GM21576 (cell line): ENCODE data around the gene BTBD19.
"Not testable (repeated sequence)": the region's sequence is repeated elsewhere in the genome, so short reads cannot be mapped to it uniquely, and the experiment has no call there.

ENCODE experiments used
- ATAC-seq: cut with Tn5 transposase; IDR thresholded peaks from one replicate; pipeline ENCODE4 v1.9.1; 2021; ENCODE audit warnings: mild to moderate bottlenecking, moderate library complexity; ENCODE audit not compliant: unreplicated experiment

Gene BTBD19

DNA sequence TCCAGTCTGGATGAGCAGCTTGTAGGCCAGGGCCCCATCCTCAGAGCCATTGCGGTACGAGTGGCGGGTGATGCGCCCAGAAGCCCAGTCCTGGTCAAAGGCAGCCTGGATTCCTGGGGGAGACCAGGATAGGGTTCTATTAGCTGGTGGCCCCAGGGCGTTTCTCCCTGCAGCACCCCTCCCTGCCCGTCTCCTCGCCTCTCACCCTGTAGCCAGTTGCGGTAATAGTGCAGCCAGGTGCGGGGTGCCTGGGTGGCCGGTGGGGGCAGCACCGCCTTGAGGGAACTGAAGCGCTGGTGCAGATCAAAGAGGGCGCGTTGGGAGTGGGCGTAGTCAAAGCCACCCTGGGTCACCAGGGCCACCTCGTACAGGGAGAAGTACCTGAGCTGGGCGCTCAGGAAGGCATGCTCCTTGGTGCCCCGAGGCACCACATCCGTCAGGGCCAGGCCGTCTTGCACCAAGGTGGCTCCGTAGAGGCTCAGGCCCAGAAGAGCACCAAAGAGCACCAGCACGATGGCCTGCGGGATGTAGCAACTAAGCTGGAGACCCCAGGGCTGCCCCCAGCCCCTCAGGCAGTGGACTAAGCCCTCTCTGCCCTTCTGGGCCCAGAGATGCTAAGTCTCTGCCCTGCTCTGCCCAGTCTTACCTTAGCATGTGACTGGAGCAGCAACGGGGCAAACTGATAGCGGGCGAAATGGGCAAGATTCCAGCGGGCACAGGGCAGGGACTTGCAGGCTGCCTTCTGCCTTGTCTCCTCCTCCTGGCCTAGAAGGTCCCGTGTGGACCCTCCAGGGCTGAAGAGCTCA, 19.1 kb downstream of the BTBD19 start:
- no peak for ATAC-seq

DNA sequence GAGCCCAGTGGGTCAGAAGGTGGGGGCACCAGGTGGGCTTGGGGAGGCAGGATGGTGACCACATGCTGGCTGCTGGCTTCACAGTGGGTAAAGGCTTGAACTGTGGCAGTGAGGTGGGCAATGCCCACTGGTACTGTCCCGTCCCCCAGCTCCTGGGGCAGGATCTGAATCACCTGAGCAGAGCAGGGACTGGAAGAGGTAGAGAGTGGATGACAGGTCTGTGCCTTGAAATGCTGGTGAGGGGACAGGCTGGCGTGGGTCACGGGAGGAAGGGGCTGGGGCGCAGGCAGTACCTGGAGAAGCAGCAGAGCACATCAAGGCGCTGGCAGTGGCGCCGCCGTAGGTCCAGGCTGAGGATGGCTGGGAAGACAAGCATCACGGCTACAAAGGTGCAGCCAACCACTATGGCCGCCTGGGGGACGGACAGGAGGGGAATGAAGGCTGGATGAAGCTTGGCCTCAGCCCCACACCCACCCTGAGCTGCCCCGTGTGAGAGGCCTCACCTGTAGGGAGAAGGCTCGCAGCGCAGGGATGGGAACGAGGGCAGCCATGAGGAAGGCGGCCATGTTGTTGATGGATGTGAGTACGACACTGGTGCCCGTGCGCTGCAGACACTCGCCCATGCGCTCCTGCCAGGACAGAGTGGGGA, 19.8 kb downstream of the BTBD19 start:
- ATAC-seq, result no peak

- no peak for ATAC-seq
Measured at GRCh38 chr1:44828841-44829440, 20.6 kb downstream of the BTBD19 start.

DNA sequence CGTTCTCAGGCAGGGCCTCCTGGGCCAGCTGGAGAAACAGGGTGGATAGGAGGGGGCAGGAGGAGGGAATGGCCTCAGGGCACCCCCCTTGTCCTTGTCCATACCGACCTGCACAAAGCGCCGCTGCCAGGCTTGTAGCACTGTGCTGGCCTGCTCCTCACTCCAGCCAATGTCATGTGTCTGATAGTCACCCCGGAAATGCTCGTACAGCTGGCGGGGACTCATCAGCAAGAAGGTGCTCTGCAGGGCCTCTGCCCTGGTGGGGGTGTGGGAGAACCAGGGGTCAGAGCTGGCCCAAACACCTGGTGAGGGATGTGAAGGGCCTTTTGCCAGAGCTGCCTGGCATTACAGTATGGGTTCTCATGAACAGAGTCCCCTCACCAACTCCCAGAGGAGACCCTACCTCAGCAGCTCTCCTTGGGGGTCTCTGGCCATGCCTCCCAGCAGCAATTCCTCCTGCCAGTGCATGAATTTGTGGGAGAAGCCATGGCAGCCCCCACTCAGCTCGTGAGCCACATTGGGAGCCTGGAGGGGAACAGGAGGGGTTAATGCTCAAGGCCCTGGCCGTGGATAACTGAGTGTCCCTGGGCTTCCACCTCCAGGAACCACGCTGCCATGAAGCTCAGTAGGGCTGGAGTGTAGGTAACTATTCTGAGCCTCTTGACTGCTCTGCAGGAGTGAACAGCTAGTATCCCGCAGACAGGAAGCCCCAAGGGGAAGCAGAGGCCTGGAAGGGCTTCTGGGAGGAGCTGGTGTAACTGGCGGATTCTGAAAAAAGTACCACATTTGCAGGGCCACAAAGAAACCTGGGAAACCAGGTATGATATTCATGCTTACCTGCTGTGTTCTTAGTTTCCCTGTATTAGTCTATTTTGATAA, 21.4 kb downstream of the BTBD19 start:
- ATAC-seq, result no peak

- ATAC-seq, result no peak
Measured at GRCh38 chr1:44830900-44831304, 22.6 kb downstream of the BTBD19 start.

DNA sequence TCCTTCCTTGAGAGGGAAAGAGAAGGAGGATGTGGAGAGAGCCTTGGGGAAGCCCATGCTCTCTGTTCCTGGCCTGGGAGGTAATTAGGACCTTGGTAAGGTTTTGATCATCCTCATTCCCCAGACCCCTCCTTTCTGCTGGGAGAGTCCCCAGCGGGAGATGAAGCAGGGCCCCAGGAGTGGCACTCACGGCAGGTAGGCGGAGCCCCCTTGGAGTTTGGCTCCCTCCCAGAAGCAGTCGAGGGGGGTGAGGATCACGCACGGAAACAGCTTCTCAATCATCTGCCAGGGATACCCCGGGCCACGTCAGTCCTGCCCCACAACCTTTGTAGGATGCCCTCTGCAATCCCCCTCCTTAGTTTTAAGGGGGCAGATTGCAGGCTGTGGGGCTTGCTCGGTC, 23.2 kb downstream of the BTBD19 start:
- no peak for ATAC-seq

DNA sequence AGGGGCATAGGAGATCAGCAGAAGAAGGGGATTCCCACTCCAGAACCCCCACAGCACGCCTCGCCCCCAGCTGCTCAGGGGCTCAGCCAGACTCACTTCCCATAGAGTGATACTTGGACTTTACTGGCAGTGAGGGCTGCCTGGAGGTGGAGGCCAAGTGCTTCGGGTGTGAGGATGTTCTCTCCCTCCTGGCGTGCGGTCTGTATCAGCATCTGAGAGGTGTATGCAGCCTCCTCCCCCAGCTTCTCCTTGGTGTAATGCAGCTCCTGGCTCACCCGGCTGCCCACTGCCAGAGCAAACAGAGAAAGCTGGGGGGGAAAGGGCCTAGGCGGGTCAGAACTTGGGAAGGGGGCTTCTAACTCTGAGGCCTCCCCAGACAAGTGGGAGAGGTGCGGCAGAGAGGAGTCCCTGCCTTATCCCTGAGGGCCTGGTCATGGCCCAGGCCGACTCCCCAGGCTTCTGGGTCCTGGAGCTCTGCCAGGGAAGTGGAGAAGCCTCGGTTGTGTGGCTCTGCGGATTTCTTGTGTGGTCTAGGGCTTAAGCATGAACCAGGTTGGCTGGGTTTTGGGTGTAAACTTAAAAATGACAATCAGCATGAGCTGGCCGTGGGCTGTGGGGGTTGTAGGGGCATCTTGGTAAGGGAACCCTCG, 23.9 kb downstream of the BTBD19 start:
- ATAC-seq, result no peak

GRCh38 chr1:44834328-44834727, 26.0 kb downstream of the BTBD19 start:
- no peak for ATAC-seq

- peak; percentile 63 for ATAC-seq
Measured at GRCh38 chr1:44835738-44836675, 27.7 kb downstream of the BTBD19 start.

DNA sequence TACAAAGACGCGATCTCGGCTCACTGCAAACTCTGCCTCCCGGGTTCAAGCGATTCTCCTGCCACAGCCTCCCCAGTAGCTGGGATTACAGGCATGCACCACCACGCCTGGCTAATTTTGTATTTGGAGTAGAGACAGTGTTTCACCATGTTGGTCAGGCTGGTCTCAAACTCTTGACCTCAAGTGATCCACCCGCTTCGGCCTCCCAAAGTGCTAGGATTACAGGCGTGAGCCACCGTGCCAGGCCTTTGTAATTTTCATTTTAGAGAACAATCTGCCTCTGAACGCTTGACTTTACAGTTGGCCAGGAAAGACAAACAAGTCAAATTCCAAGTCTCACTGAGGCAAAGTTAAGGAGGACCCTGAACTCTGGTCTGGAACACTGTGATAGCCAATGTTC, 30.0 kb downstream of the BTBD19 start:
- not testable (repeated sequence) for ATAC-seq

DNA sequence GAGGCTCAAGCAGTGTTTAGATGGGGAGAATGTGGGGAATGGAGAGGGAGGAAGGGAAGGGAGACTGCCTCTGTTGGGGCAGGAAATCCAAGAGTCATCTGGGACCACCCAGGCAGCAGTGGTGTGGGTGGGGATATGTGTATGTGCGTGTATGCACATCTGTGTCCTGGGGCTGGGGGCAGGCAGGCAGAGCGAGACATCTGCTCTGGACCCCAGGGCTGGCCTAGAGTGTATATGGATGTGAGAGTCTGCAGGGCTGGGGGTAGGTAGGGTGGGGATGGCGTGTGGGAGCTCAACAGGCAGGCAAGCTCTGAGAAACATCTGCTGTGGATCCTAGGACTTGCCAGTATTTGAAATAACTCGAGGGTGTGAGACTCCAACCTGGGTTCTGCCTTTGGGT, 31.3 kb downstream of the BTBD19 start:
- ATAC-seq, result no peak

GRCh38 chr1:44842486-44842861, 34.2 kb downstream of the BTBD19 start:
- ATAC-seq, result no peak

DNA sequence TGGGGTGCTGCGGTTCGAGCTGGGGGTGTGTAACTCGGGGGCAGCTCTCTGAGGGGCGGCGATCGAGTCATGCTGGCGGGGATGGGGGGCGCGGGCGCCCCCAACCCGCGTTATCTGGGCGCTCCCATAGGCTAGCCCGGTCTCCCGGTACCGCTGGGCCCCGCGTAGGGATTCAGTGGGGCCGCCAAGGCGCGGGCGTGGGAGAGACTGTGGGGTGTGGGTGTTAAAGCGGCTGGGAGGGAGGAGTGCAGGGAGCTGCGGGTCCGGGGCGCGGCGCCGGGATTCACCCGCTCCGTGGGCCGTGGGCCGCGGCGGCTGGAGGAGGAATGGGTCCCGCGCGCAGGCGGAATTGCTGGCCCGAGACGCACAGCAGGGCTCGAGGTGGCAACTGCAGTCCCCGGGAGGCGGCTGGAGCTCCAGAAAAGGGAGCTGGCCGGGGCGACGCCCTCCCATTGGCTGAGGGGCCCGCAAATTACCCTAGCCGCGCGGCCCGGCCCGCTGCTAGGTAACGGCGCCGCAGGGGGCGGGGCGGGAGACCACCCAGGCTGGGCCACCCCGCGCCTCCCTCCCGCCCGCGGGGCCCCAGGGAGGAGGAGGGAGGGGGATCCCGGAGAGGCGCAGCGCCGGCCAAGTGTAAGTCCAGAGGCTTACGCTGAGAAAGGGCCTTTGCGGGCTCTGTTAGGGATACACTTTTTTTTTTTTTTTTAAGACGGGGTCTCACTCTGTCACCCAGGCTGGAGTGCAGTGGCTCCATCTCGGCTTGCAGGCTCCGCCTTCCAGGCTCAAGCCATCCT, 34.7 kb downstream of the BTBD19 start, which contains the start of gene PTCH2:
Gene PTCH2 (minus strand): TSS at position 392 of the 794 bp plus-strand sequence. CDS start 321 bp downstream, at position 71.
- ATAC-seq, result no peak

DNA sequence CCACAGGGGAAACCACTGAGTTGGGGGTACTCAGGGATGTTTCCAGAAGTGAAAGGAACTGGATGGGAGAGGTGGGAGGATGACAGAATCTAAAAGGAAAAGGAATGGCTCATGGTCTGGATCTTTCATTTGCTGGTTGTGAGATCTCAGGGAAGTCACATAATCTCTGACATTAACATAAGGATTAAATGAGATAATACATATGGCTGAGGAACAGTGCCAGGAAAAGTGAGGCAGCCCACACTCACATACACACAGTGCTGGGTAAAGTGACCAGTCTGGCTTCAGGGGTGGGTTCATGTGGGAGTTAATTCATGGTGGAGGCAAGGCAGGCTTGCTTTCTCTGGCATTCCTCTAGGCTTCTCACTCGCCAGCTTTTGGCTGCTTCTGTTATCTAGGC, 38.7 kb downstream of the BTBD19 start:
- ATAC-seq, result no peak

- ATAC-seq, result no peak
Measured at GRCh38 chr1:44847845-44848244, 39.5 kb downstream of the BTBD19 start.

GRCh38 chr1:44848456-44849181, 40.3 kb downstream of the BTBD19 start:
- no peak for ATAC-seq

GRCh38 chr1:44849575-44850132, 41.3 kb downstream of the BTBD19 start:
- no peak for ATAC-seq

- no peak for ATAC-seq
Measured at GRCh38 chr1:44851308-44851707, 43.0 kb downstream of the BTBD19 start.
